ENCODE data around the gene SHLD1. TPM values are rescaled to one million over a fixed set of nuclear protein-coding genes. Genes with fewer than 3 reads are reported as not detected.

The SHLD1 gene
- total and polyA plus RNA-seq, 2 donors (not counting 3 experiments of a cell fraction or from before 2014, with no cell fraction given) = 4.7 to 6.3 TPM

GRCh38 chr20:5786930-5787795, 37.0 kb downstream of the SHLD1 start:
- no peak overlapping the region for H3K9ac ChIP-seq (replicated peaks; ENCODE audit: extremely low read depth, insufficient read depth, low read length)
- intact Hi-C loops (cut with micrococcal nuclease) (loop anchor here (5.0 kb wide), 2 partner anchors 130 to 290 kb away; no protein-coding TSS in a partner anchor), dilution Hi-C loops (cut with MboI; ENCODE audit: extremely low pct_ligation_motif_present, low sequenced_read_pairs) (no loop called here)
- H3K4me3 ChIP-seq (replicated peaks in 1 of 3; ENCODE audit: insufficient read depth in 1 of 3, low read depth in 1 of 3, low read length in 3 of 3) = no peak overlapping the region
- H3K9me3 ChIP-seq (replicated peaks; ENCODE audit: control insufficient read depth, insufficient read depth, low read length) = no peaks in the 10 kb centered on the region
- H2AFZ ChIP-seq (ENCODE audit: low read depth, low read length) = no peak overlapping the region
- H3K27ac ChIP-seq (ENCODE audit: insufficient read depth, low read depth, low read length) = no peak overlapping the region
- no peaks in the 10 kb centered on the region for H3K9me1 ChIP-seq (replicated peaks; ENCODE audit: control insufficient read depth, extremely low read depth, insufficient read depth, low read length)
- peaks cover 6% of the 10 kb centered on the region for H3K4me1 ChIP-seq (ENCODE audit: control insufficient read depth, extremely low read depth, insufficient read depth, low read length)
- no TSS peak for BruUV-seq (replicated peaks)
- CTCF ChIA-PET = interaction anchor here (0.7 to 5.8 kb wide), 60 partner anchors 8 to 291 kb away, joined by 3 to 294 read pairs (median 6); partner anchors contain the start of gene SHLD1
- H3K36me3 ChIP-seq (ENCODE audit: control insufficient read depth in 2 of 2, extremely low read depth in 1 of 2, insufficient read depth in 2 of 2, low read length in 2 of 2) = no peaks in the 10 kb centered on the region
- no peaks in the 10 kb centered on the region for H3K79me2 ChIP-seq (ENCODE audit: control insufficient read depth, insufficient read depth, low read length)
- no peak overlapping the region for H3K4me2 ChIP-seq (ENCODE audit: insufficient read depth, low read length)
- no peaks in the 10 kb centered on the region for H4K20me1 ChIP-seq (replicated peaks; ENCODE audit: control insufficient read depth, extremely low read depth, insufficient read depth, low read length)
- H3K27me3 ChIP-seq (ENCODE audit: control insufficient read depth in 2 of 2, insufficient read depth in 2 of 2, low read length in 2 of 2) = no peaks in the 10 kb centered on the region
- POLR2A ChIA-PET = interaction anchor here (0.7 kb wide), 1 partner anchor 17 kb away, joined by 4 read pairs; no protein-coding TSS in a partner anchor
- no peak for TF ChIP-seq EZH2 (IDR thresholded peaks at IDR 0.05; ENCODE audit: borderline replicate concordance, low read depth, low read length, severe bottlenecking)
- TF ChIP-seq, protein P1, sequence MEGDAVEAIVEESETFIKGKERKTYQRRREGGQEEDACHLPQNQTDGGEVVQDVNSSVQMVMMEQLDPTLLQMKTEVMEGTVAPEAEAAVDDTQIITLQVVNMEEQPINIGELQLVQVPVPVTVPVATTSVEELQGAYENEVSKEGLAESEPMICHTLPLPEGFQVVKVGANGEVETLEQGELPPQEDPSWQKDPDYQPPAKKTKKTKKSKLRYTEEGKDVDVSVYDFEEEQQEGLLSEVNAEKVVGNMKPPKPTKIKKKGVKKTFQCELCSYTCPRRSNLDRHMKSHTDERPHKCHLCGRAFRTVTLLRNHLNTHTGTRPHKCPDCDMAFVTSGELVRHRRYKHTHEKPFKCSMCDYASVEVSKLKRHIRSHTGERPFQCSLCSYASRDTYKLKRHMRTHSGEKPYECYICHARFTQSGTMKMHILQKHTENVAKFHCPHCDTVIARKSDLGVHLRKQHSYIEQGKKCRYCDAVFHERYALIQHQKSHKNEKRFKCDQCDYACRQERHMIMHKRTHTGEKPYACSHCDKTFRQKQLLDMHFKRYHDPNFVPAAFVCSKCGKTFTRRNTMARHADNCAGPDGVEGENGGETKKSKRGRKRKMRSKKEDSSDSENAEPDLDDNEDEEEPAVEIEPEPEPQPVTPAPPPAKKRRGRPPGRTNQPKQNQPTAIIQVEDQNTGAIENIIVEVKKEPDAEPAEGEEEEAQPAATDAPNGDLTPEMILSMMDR (IDR thresholded peaks at IDR 0.05; ENCODE audit: extremely low read depth in 1 of 2, insufficient read depth in 1 of 2, low read depth in 1 of 2, low read length in 2 of 2) = peak in 1 of 2 donors; percentile 9
- no peak for TF ChIP-seq MAX (IDR thresholded peaks at IDR 0.05; ENCODE audit: insufficient read depth, insufficient read length)
- FAIRE-seq (peak; percentile 57), DNase-seq (ENCODE audit: low read depth, low spot score) (peak; percentile 76)
